MCF 10A (cell line): ENCODE results near the gene ZNF440. TPM values are rescaled to one million over a fixed set of nuclear protein-coding genes. Genes with fewer than 3 reads are reported as not detected.
"Not testable (repeated sequence)": the region's sequence is repeated elsewhere in the genome, so short reads cannot be mapped to it uniquely, and the experiment has no call there.

Experiments
- BruUV-seq: library from RNA; stranded (reverse); fragments of 400-500 nt; replicated peaks from 2 replicates; lab custom pipeline; 2021; lab: Mats Ljungman, UMichigan
- CTCF ChIA-PET: fragments of 300-600 bp; sonication (Branson Sonifier 250); formaldehyde crosslinking; extraction: SDS; loops from one replicate; lab custom pipeline; 2021; ENCODE audit warnings: antibody characterized with exemption, inconsistent platforms; lab: Yijun Ruan, JAX
- POLR2A ChIA-PET: fragments of 300-600, 350-650 bp; sonication (Branson Sonifier 250); formaldehyde crosslinking; extraction: SDS; loops from one replicate; lab custom pipeline; 2020; ENCODE audit warnings: antibody characterized with exemption, inconsistent platforms; lab: Yijun Ruan, JAX
- DNase-seq: peaks from one replicate; pipeline ENCODE4 v3.0.0-alpha.2; 2018; ENCODE audit not compliant: unreplicated experiment
- H3K27ac Mint-ChIP-seq: one replicate; pipeline ENCODE4 v1.8.0; 2022; ENCODE audit warnings: mild to moderate bottlenecking, low read depth, mixed read lengths; ENCODE audit not compliant: unreplicated experiment
- H3K27me3 Mint-ChIP-seq: one replicate; pipeline ENCODE4 v1.8.0; 2022; ENCODE audit warnings: mixed read lengths; ENCODE audit not compliant: insufficient read depth, unreplicated experiment
- H3K36me3 Mint-ChIP-seq: one replicate; pipeline ENCODE4 v1.8.0; 2022; ENCODE audit warnings: mild to moderate bottlenecking, moderate library complexity, mixed read lengths; ENCODE audit not compliant: insufficient read depth, unreplicated experiment
- H3K4me1 Mint-ChIP-seq: one replicate; pipeline ENCODE4 v1.8.0; 2022; ENCODE audit warnings: mixed read lengths; ENCODE audit not compliant: insufficient read depth, unreplicated experiment
- H3K4me3 Mint-ChIP-seq: one replicate; pipeline ENCODE4 v1.8.0; 2022; ENCODE audit warnings: mild to moderate bottlenecking, moderate library complexity, mixed read lengths; ENCODE audit not compliant: unreplicated experiment
- H3K9me3 Mint-ChIP-seq: one replicate; pipeline ENCODE4 v1.8.0; 2022; ENCODE audit warnings: mixed read lengths; ENCODE audit not compliant: unreplicated experiment
- intact Hi-C: fragments of 100-400 bp; cut with micrococcal nuclease; formaldehyde crosslinking; loops from 2 replicates; pipeline ENCODE4 v1.14.1; 2022
- total RNA-seq: library from RNA; stranded (reverse); gene quantifications from 2 replicates; pipeline ENCODE4 v1.2.3, GENCODE V29; 2022
- TF ChIP-seq, protein P1 (sequence below): fragments of 200-600 bp; IDR thresholded peaks from one replicate; pipeline ENCODE4 v1.8.0; 2022; ENCODE audit warnings: antibody characterized with exemption, mild to moderate bottlenecking; ENCODE audit not compliant: unreplicated experiment

The ZNF440 gene
- total RNA-seq, 1 experiment from 2014 or later: 2.6 TPM

DNA sequence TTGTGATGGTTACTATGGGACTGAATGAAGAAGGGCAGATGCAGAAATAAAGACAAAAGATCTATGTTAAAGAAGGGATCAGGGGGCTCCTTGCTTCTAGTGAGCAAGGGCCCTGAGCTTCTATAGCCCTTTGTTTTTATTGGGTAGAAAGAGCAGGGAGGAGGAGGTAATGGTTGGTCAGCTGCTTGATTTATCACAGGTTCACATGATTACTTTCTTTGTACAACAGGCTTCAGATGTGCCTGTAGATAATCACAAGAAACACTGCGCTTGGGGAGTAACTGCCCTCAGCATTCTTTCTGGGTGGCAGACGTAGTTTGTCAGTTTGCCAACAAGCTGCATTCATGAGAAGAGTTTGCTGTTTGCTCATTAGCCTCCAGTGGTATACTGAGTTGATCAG, 29.6 kb downstream of the ZNF440 start:
- Mint-ChIP-seq H3K4me1 (no peaks in the 10 kb centered on the region), H3K9me3 (peaks cover 11% of the 10 kb centered on the region), H3K27ac (no peak overlapping the region), H3K36me3 (no peaks in the 10 kb centered on the region), H3K27me3 (no peaks in the 10 kb centered on the region), H3K4me3 (no peak overlapping the region)
- CTCF ChIA-PET: no interaction called here
- intact Hi-C loops: no loop called here
- TF ChIP-seq, protein P1, sequence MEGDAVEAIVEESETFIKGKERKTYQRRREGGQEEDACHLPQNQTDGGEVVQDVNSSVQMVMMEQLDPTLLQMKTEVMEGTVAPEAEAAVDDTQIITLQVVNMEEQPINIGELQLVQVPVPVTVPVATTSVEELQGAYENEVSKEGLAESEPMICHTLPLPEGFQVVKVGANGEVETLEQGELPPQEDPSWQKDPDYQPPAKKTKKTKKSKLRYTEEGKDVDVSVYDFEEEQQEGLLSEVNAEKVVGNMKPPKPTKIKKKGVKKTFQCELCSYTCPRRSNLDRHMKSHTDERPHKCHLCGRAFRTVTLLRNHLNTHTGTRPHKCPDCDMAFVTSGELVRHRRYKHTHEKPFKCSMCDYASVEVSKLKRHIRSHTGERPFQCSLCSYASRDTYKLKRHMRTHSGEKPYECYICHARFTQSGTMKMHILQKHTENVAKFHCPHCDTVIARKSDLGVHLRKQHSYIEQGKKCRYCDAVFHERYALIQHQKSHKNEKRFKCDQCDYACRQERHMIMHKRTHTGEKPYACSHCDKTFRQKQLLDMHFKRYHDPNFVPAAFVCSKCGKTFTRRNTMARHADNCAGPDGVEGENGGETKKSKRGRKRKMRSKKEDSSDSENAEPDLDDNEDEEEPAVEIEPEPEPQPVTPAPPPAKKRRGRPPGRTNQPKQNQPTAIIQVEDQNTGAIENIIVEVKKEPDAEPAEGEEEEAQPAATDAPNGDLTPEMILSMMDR: no peak
- no peak for DNase-seq
- BruUV-seq: no TSS peak
- POLR2A ChIA-PET: no interaction called here

DNA sequence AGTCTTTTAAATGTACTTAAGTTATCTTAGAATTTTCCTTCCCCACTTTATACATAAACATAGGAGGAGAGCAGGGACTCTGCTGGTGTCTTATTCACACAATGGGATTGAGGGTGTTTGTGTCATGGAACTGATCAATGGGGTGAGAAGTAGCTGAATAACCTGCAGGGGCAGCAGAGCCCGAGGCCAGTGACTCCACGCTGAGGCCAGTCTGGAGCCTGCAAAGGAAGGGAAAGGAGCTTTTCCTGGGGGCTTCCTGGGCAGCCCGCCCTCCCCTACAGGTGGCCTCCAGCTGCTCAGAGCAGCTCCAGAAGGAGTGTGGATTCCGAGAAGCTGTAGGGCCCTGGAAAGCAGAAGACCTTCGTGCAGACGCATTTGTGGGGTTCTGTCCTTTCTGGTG, 33.5 kb downstream of the ZNF440 start:
- intact Hi-C loops, H3K4me1 Mint-ChIP-seq, H3K9me3 Mint-ChIP-seq, DNase-seq, H3K4me3 Mint-ChIP-seq, CTCF ChIA-PET, H3K27ac Mint-ChIP-seq, H3K27me3 Mint-ChIP-seq, BruUV-seq, POLR2A ChIA-PET, H3K36me3 Mint-ChIP-seq: not testable (repeated sequence)

GRCh38 chr19:11848200-11848593, 34.1 kb downstream of the ZNF440 start:
- no peak for DNase-seq
- intact Hi-C loops: no loop called here
- Mint-ChIP-seq H3K36me3 (no peaks in the 10 kb centered on the region), H3K4me3 (no peak overlapping the region), H3K27ac (no peak overlapping the region), H3K4me1 (no peaks in the 10 kb centered on the region), H3K27me3 (no peaks in the 10 kb centered on the region), H3K9me3 (peaks cover 7% of the 10 kb centered on the region)
- ChIA-PET CTCF (interaction anchor here (0.6 kb wide), 1 partner anchor 33 kb away, joined by 4 read pairs; no protein-coding TSS in a partner anchor), POLR2A (no interaction called here)
- no TSS peak for BruUV-seq
- TF ChIP-seq, protein P1: no peak

DNA sequence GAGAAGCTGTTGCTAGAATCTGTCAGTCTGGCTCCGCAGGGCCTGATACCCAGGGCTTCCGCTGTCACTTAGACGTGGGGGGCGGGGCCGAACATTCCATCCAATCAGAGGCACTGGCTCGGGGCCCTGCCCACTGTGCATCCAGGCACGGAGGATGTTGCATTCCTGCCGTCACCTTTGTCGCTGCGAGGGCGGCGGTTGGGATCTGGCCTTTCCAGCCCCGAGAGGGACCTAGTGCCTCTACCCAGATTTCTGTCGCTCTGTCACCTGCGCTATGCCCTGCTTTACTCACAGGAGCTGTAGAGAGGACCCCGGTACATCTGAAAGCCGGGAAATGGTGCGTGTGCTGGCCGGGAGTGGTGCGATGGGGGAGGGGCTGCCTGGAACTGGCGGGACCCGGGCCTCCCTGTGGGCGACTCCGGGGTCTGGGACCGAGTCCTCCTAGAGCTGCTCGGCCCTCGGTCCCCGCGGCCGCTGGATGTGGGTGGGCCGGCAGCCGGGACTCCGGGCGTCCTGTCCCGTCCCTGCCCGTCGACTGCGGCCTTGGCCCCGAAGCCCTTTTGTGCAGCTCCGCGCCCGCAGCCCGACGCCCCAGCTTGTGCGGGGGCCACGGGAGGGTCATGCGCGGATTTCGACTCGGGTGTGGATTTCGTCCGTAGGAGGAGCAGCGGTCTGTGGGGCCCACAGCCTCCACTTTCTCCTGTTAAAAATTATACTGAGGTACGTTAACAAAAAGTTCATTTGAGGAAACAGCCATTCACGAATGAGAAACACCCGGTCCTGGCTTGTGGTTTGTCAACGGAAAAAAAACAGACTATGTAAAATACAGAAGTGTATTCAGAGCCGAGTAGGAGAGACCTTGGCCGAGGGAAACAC, 34.8 kb downstream of the ZNF440 start, which contains the start of gene ZNF439:
Gene ZNF439, plus strand, starts transcription at position 133 of the 876 bp plus-strand sequence. Its CDS starts 142 bp downstream, at position 275.
- peaks cover 7% of the 10 kb centered on the region for H3K9me3 Mint-ChIP-seq
- POLR2A ChIA-PET: no interaction called here
- intact Hi-C loops: no loop called here
- TF ChIP-seq, protein P1: no peak
- no TSS peak for BruUV-seq
- H3K27me3 Mint-ChIP-seq: no peaks in the 10 kb centered on the region
- H3K27ac Mint-ChIP-seq: no peak within 1 kb of the TSS
- H3K36me3 Mint-ChIP-seq: no peaks in the 10 kb centered on the region
- no peak within 1 kb of the TSS for H3K4me3 Mint-ChIP-seq
- no peaks in the 10 kb centered on the region for H3K4me1 Mint-ChIP-seq
- CTCF ChIA-PET: interaction anchor here (0.6 kb wide), 1 partner anchor 33 kb away, joined by 4 read pairs; no protein-coding TSS in a partner anchor
- no peak for DNase-seq

- intact Hi-C loops, CTCF ChIA-PET, H3K9me3 Mint-ChIP-seq, H3K36me3 Mint-ChIP-seq, H3K27ac Mint-ChIP-seq, DNase-seq, POLR2A ChIA-PET, H3K27me3 Mint-ChIP-seq, H3K4me1 Mint-ChIP-seq, BruUV-seq, H3K4me3 Mint-ChIP-seq: not testable (repeated sequence)
These were observed 36.2 kb downstream of the ZNF440 start for GRCh38 chr19:11850289-11850688.
